MM.1S (cell line): Measurements from ENCODE around the gene S100Z.

Experiments
- EZH2 ChIP-seq: fragments of 300-600 bp; sonication (generic); optimal IDR thresholded peaks from 2 replicates; pipeline ENCODE3; 2017; ENCODE audit warnings: low read depth, mild to moderate bottlenecking, antibody characterized with exemption, low read length, mixed read lengths
- TF ChIP-seq, protein P1 (sequence below): fragments of 300-600 bp; sonication (generic); IDR thresholded peaks from 2 replicates; pipeline ENCODE4 v1.5.1; 2016; ENCODE audit warnings: antibody characterized with exemption, low read length, mixed read lengths

DNA sequence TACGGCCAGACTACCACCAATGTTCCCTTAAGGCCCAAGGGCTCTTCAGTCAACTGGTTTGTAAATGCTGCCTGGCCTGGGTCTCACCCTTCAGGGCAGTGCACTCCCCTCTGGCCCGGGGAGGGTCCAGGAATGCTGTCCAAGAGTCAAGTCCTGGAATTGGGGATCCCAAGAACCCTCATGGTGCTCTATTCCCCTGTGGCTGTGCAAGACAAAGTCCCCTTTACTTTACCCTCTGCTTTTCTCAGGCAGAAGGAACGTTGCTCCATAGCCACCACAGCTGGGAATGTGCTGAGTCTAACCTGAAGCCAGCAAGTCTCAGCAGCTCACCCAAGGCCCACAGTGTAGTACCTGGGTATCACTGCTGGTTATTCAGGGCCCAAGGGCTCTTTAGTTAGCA, 51.7 kb downstream of the S100Z start:
- TF ChIP-seq, protein P1, sequence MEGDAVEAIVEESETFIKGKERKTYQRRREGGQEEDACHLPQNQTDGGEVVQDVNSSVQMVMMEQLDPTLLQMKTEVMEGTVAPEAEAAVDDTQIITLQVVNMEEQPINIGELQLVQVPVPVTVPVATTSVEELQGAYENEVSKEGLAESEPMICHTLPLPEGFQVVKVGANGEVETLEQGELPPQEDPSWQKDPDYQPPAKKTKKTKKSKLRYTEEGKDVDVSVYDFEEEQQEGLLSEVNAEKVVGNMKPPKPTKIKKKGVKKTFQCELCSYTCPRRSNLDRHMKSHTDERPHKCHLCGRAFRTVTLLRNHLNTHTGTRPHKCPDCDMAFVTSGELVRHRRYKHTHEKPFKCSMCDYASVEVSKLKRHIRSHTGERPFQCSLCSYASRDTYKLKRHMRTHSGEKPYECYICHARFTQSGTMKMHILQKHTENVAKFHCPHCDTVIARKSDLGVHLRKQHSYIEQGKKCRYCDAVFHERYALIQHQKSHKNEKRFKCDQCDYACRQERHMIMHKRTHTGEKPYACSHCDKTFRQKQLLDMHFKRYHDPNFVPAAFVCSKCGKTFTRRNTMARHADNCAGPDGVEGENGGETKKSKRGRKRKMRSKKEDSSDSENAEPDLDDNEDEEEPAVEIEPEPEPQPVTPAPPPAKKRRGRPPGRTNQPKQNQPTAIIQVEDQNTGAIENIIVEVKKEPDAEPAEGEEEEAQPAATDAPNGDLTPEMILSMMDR: no peak
- no peak for TF ChIP-seq EZH2
